Measurements from ENCODE around the gene WASF3. TPM values are rescaled to one million over a fixed set of nuclear protein-coding genes. Genes with fewer than 3 reads are reported as not detected.

WASF3 gene
- total RNA-seq, 1 experiment from 2014 or later, result not detected

- DNase-seq, result no peak
- H3K9me3 ChIP-seq (ENCODE audit: low read length), result no peaks in the 10 kb centered on the region
- no peak overlapping the region for H3K4me3 ChIP-seq (ENCODE audit: low read length)
- no peaks in the 10 kb centered on the region for H3K4me1 ChIP-seq (ENCODE audit: low read length)
- no peaks in the 10 kb centered on the region for H3K36me3 ChIP-seq (ENCODE audit: insufficient read depth, low read length)
- no peaks in the 10 kb centered on the region for H4K20me1 ChIP-seq (ENCODE audit: insufficient read depth, low read depth, low read length)
- no peaks in the 10 kb centered on the region for H3K9me2 ChIP-seq (replicated peaks; ENCODE audit: insufficient read depth, low read length)
- H3K79me2 ChIP-seq (ENCODE audit: low read length), result no peaks in the 10 kb centered on the region
- no peak overlapping the region for H3K4me2 ChIP-seq (ENCODE audit: low read depth, low read length, poor library complexity, severe bottlenecking)
- no peak overlapping the region for H3K27ac ChIP-seq (ENCODE audit: low read length)
- no peak overlapping the region for H2AFZ ChIP-seq (ENCODE audit: low read length)
- no peak overlapping the region for H3K9ac ChIP-seq (ENCODE audit: low read length)
- H3K27me3 ChIP-seq (ENCODE audit: low read length), result no peaks in the 10 kb centered on the region
These were observed 2.1 kb upstream of the WASF3 start for GRCh38 chr13:26555413-26555812.

- Histone ChIP-seq H3K4me3 (ENCODE audit: low read length) (no peak overlapping the region), H3K9me2 (replicated peaks; ENCODE audit: insufficient read depth, low read length) (no peaks in the 10 kb centered on the region), H4K20me1 (ENCODE audit: insufficient read depth, low read depth, low read length) (no peaks in the 10 kb centered on the region), H3K36me3 (ENCODE audit: insufficient read depth, low read length) (no peaks in the 10 kb centered on the region), H3K27me3 (ENCODE audit: low read length) (no peaks in the 10 kb centered on the region), H3K9me3 (ENCODE audit: low read length) (no peaks in the 10 kb centered on the region), H3K9ac (ENCODE audit: low read length) (no peak overlapping the region), H3K27ac (ENCODE audit: low read length) (no peak overlapping the region), H3K4me2 (ENCODE audit: low read depth, low read length, poor library complexity, severe bottlenecking) (no peak overlapping the region), H2AFZ (ENCODE audit: low read length) (no peak overlapping the region), H3K79me2 (ENCODE audit: low read length) (no peaks in the 10 kb centered on the region), H3K4me1 (ENCODE audit: low read length) (no peaks in the 10 kb centered on the region)
- DNase-seq, result no peak
These were observed 461 bp upstream of the WASF3 start for GRCh38 chr13:26557051-26557392.

GRCh38 chr13:26558074-26558805 is 757 bp downstream of the WASF3 start:
- DNase-seq, result no peak
- no peak overlapping the region for H3K4me3 ChIP-seq (ENCODE audit: low read length)
- no peak overlapping the region for H2AFZ ChIP-seq (ENCODE audit: low read length)
- H3K27me3 ChIP-seq (ENCODE audit: low read length), result no peaks in the 10 kb centered on the region
- H3K4me1 ChIP-seq (ENCODE audit: low read length), result no peaks in the 10 kb centered on the region
- no peak overlapping the region for H3K9ac ChIP-seq (ENCODE audit: low read length)
- no peaks in the 10 kb centered on the region for H3K9me3 ChIP-seq (ENCODE audit: low read length)
- no peak overlapping the region for H3K27ac ChIP-seq (ENCODE audit: low read length)
- H4K20me1 ChIP-seq (ENCODE audit: insufficient read depth, low read depth, low read length), result no peaks in the 10 kb centered on the region
- H3K9me2 ChIP-seq (replicated peaks; ENCODE audit: insufficient read depth, low read length), result no peaks in the 10 kb centered on the region
- no peak overlapping the region for H3K4me2 ChIP-seq (ENCODE audit: low read depth, low read length, poor library complexity, severe bottlenecking)
- no peaks in the 10 kb centered on the region for H3K79me2 ChIP-seq (ENCODE audit: low read length)
- H3K36me3 ChIP-seq (ENCODE audit: insufficient read depth, low read length), result no peaks in the 10 kb centered on the region

GRCh38 chr13:26558987-26559386 is 1.5 kb downstream of the WASF3 start:
- H3K4me3 ChIP-seq (ENCODE audit: low read length), result no peak overlapping the region
- no peaks in the 10 kb centered on the region for H3K79me2 ChIP-seq (ENCODE audit: low read length)
- no peaks in the 10 kb centered on the region for H3K27me3 ChIP-seq (ENCODE audit: low read length)
- H3K4me2 ChIP-seq (ENCODE audit: low read depth, low read length, poor library complexity, severe bottlenecking), result no peak overlapping the region
- no peaks in the 10 kb centered on the region for H3K36me3 ChIP-seq (ENCODE audit: insufficient read depth, low read length)
- H3K9me3 ChIP-seq (ENCODE audit: low read length), result no peaks in the 10 kb centered on the region
- DNase-seq, result no peak
- no peaks in the 10 kb centered on the region for H3K9me2 ChIP-seq (replicated peaks; ENCODE audit: insufficient read depth, low read length)
- H3K27ac ChIP-seq (ENCODE audit: low read length), result no peak overlapping the region
- no peaks in the 10 kb centered on the region for H3K4me1 ChIP-seq (ENCODE audit: low read length)
- no peaks in the 10 kb centered on the region for H4K20me1 ChIP-seq (ENCODE audit: insufficient read depth, low read depth, low read length)
- no peak overlapping the region for H2AFZ ChIP-seq (ENCODE audit: low read length)
- no peak overlapping the region for H3K9ac ChIP-seq (ENCODE audit: low read length)

- no peaks in the 10 kb centered on the region for H4K20me1 ChIP-seq (ENCODE audit: insufficient read depth, low read depth, low read length)
- DNase-seq, result no peak
These were observed 3.0 kb downstream of the WASF3 start for GRCh38 chr13:26560456-26560855.

GRCh38 chr13:26561067-26561466 is 3.6 kb downstream of the WASF3 start:
- H3K27ac ChIP-seq (ENCODE audit: low read length), result no peak overlapping the region
- no peaks in the 10 kb centered on the region for H4K20me1 ChIP-seq (ENCODE audit: insufficient read depth, low read depth, low read length)
- H3K36me3 ChIP-seq (ENCODE audit: insufficient read depth, low read length), result no peaks in the 10 kb centered on the region
- no peaks in the 10 kb centered on the region for H3K4me1 ChIP-seq (ENCODE audit: low read length)
- H2AFZ ChIP-seq (ENCODE audit: low read length), result no peak overlapping the region
- H3K4me2 ChIP-seq (ENCODE audit: low read depth, low read length, poor library complexity, severe bottlenecking), result no peak overlapping the region
- H3K79me2 ChIP-seq (ENCODE audit: low read length), result no peaks in the 10 kb centered on the region
- H3K4me3 ChIP-seq (ENCODE audit: low read length), result no peak overlapping the region
- H3K9me3 ChIP-seq (ENCODE audit: low read length), result no peaks in the 10 kb centered on the region
- DNase-seq, result no peak
- H3K9ac ChIP-seq (ENCODE audit: low read length), result no peak overlapping the region
- H3K9me2 ChIP-seq (replicated peaks; ENCODE audit: insufficient read depth, low read length), result no peaks in the 10 kb centered on the region
- no peaks in the 10 kb centered on the region for H3K27me3 ChIP-seq (ENCODE audit: low read length)

More at GRCh38 chr13:26560456-26560855, 3.0 kb downstream of the WASF3 start:
- Histone ChIP-seq H2AFZ (ENCODE audit: low read length) (no peak overlapping the region), H3K9ac (ENCODE audit: low read length) (no peak overlapping the region), H3K9me3 (ENCODE audit: low read length) (no peaks in the 10 kb centered on the region), H3K4me1 (ENCODE audit: low read length) (no peaks in the 10 kb centered on the region), H3K27me3 (ENCODE audit: low read length) (no peaks in the 10 kb centered on the region), H3K9me2 (replicated peaks; ENCODE audit: insufficient read depth, low read length) (no peaks in the 10 kb centered on the region), H3K4me3 (ENCODE audit: low read length) (no peak overlapping the region), H3K27ac (ENCODE audit: low read length) (no peak overlapping the region), H3K79me2 (ENCODE audit: low read length) (no peaks in the 10 kb centered on the region), H3K4me2 (ENCODE audit: low read depth, low read length, poor library complexity, severe bottlenecking) (no peak overlapping the region), H3K36me3 (ENCODE audit: insufficient read depth, low read length) (no peaks in the 10 kb centered on the region)

GRCh38 chr13:26561651-26562511 is 4.4 kb downstream of the WASF3 start:
- no peak overlapping the region for H3K4me2 ChIP-seq (ENCODE audit: low read depth, low read length, poor library complexity, severe bottlenecking)
- H3K4me1 ChIP-seq (ENCODE audit: low read length), result no peaks in the 10 kb centered on the region
- H3K27me3 ChIP-seq (ENCODE audit: low read length), result no peaks in the 10 kb centered on the region
- no peaks in the 10 kb centered on the region for H3K9me3 ChIP-seq (ENCODE audit: low read length)
- no peak overlapping the region for H2AFZ ChIP-seq (ENCODE audit: low read length)
- no peak overlapping the region for H3K4me3 ChIP-seq (ENCODE audit: low read length)
- no peaks in the 10 kb centered on the region for H4K20me1 ChIP-seq (ENCODE audit: insufficient read depth, low read depth, low read length)
- H3K79me2 ChIP-seq (ENCODE audit: low read length), result no peaks in the 10 kb centered on the region
- no peak for DNase-seq
- no peak overlapping the region for H3K27ac ChIP-seq (ENCODE audit: low read length)
- no peaks in the 10 kb centered on the region for H3K9me2 ChIP-seq (replicated peaks; ENCODE audit: insufficient read depth, low read length)
- no peaks in the 10 kb centered on the region for H3K36me3 ChIP-seq (ENCODE audit: insufficient read depth, low read length)
- H3K9ac ChIP-seq (ENCODE audit: low read length), result no peak overlapping the region

- Histone ChIP-seq H3K4me1 (ENCODE audit: low read length) (no peaks in the 10 kb centered on the region), H3K4me2 (ENCODE audit: low read depth, low read length, poor library complexity, severe bottlenecking) (no peak overlapping the region), H4K20me1 (ENCODE audit: insufficient read depth, low read depth, low read length) (no peaks in the 10 kb centered on the region), H3K27me3 (ENCODE audit: low read length) (no peaks in the 10 kb centered on the region), H3K36me3 (ENCODE audit: insufficient read depth, low read length) (no peaks in the 10 kb centered on the region), H3K79me2 (ENCODE audit: low read length) (no peaks in the 10 kb centered on the region), H3K9ac (ENCODE audit: low read length) (no peak overlapping the region), H3K9me3 (ENCODE audit: low read length) (no peaks in the 10 kb centered on the region), H2AFZ (ENCODE audit: low read length) (no peak overlapping the region), H3K9me2 (replicated peaks; ENCODE audit: insufficient read depth, low read length) (no peaks in the 10 kb centered on the region), H3K4me3 (ENCODE audit: low read length) (no peak overlapping the region), H3K27ac (ENCODE audit: low read length) (no peak overlapping the region)
- DNase-seq, result no peak
These were observed 5.0 kb downstream of the WASF3 start for GRCh38 chr13:26562512-26562890.

All from Karpas-422 (cell line).